Ovary (tissue), 9 donors: ENCODE measurements around the gene AKT1. TPM values are rescaled to one million over a fixed set of nuclear protein-coding genes. Genes with fewer than 3 reads are reported as not detected.

Experiments used
- DNase-seq, 5 donors: peaks; one replicate each; pipeline ENCODE4 v3.0.0-alpha.2; 2019 to 2020
- H3K27ac ChIP-seq, 2 donors: fragments of 200-600 bp; one replicate each; pipeline versions ENCODE4 v1.5.1 to v1.8.0; 2019 to 2022
- H3K27me3 ChIP-seq: fragments of 200-600 bp; one replicate; pipeline ENCODE4 v1.8.0; 2022
- H3K36me3 ChIP-seq: fragments of 200-600 bp; sonication (generic); one replicate; pipeline ENCODE4 v1.5.1; 2019
- H3K4me1 ChIP-seq: one replicate; pipeline ENCODE4 v1.8.1; 2013; ENCODE audit warnings: mild to moderate bottlenecking, moderate library complexity; ENCODE audit not compliant: insufficient read depth
- H3K4me3 ChIP-seq: fragments of 200-600 bp; sonication (generic); one replicate; pipeline ENCODE4 v1.5.1; 2017
- H3K9me3 ChIP-seq, 2 donors: fragments of 200-600 bp in 1 of 2; sonication (generic) in 1 of 2; one replicate each; pipeline versions ENCODE4 v1.5.1 to v1.8.1; 2013 to 2019; ENCODE audit warnings: mild to moderate bottlenecking in 1 of 2, moderate library complexity in 1 of 2
- EP300 ChIP-seq: sonication (generic); formaldehyde crosslinking; IDR thresholded peaks from one replicate; pipeline ENCODE4 v1.6.1; 2017; ENCODE audit warnings: antibody characterized with exemption
- POLR2A ChIP-seq: fragments of 450-650 bp; IDR thresholded peaks from one replicate; pipeline ENCODE4 v1.6.1; 2017; ENCODE audit warnings: antibody characterized with exemption, mild to moderate bottlenecking, moderate library complexity
- WGBS, 3 donors: extraction: QIAGEN DNeasy Blood & Tissue Kit in 1 of 3; methylation state at CpG; one replicate each; pipeline versions ENCODE4 v1.1.5 to v1.1.7; 2013 to 2017; 5-methylcytosine and 5-hydroxymethylcytosine counted together
- intact Hi-C, 4 donors: fragments of 100-400 bp; cut with DNase I; formaldehyde crosslinking; loops; one replicate each; pipeline versions ENCODE4 v1.11.0 to v1.15.1; 2022 to 2023
- polyA plus RNA-seq, 2 donors: library from polyadenylated mRNA; stranded (reverse); fragments of 200-250 nt in 1 of 2; fragments of 350-450 nt in 1 of 2; fragmentation: Illumina TruSeq in 1 of 2; extraction: RNeasy Lipid Tissue Mini Kit (QIAGEN cat#74804) in 1 of 2; gene quantifications; one replicate each; pipeline ENCODE4 v1.2.3, GENCODE V29; 2013 to 2014
- total RNA-seq, 7 donors: library from RNA; depleted of rRNA in 2 of 7; stranded (reverse); fragments of >200 nt in 2 of 7; fragmentation: NEBNext Ultra II Directional in 3 of 7; extraction: Animal tissue kit (Norgen Biotek cat#: 25700) in 3 of 7; gene quantifications; one replicate each; pipeline versions ENCODE4 v1.1.0 to v1.2.4, GENCODE V29; 2016 to 2023
- TF ChIP-seq, protein P1 (sequence below), 3 donors: fragments of 450-650 bp in 2 of 3; fragments of 200-600 bp in 1 of 3; IDR thresholded peaks; one replicate each; pipeline versions ENCODE4 v1.5.1 to v1.8.0; 2016 to 2022; ENCODE audit warnings: antibody characterized with exemption in 3 of 3, mild to moderate bottlenecking in 1 of 3
- donor health status: DM: no; HTN: no; CAD: no; lungs with moderate emphysema.
- donor health status: DM: no; HTN: no; CAD: no.
- donor health status: Bipolar disorder and iron deficiency.
- donor health status: DM: yes; HTN: yes; CAD: no.
- donor health status: DM: no; HTN: no; CAD: no.
- donor health status: DM: yes; HTN: yes; CAD: no.

AKT1 gene
- total and polyA plus RNA-seq, 9 donors: 53.9 to 105 (median 95.4) TPM

DNA sequence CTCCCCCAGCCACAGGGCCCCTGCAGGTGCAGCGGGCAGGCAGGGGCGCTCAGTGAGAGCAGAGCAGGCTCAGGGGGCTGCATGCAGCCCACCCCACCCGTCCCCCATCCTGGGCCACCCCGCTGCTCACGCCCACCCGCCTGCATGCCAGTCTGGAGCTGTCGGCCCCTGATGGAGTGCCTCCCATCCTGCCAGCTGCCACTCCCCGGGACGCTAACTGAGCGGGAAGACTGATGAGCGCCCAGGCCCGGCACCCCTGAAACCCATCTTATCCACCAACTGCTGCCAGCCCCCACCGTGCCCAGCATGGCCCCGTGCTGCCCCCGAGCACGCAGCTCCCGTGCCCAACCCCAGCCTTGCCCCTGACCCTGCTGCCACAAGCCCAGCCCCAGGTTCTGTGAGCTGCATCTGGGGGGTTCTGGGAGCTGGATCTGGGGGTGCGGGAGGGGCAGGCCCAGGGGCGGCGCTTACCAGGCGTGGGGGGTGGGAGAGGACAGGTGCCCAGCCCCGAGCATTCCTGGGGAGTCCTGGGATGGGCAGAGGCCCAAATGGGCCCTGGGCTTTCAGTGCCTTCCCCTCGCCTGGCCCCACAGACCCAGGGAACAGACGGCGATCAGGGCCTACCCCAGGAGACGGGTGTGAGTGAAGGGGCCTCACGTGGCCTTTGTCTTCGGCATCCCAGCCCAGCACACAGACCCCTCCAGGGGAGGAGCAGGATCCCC lies 13.3 kb downstream of the AKT1 start:
- intact Hi-C loops: no loop called here
- no peak for DNase-seq
- no peaks in the 10 kb centered on the region for H3K36me3 ChIP-seq

DNA sequence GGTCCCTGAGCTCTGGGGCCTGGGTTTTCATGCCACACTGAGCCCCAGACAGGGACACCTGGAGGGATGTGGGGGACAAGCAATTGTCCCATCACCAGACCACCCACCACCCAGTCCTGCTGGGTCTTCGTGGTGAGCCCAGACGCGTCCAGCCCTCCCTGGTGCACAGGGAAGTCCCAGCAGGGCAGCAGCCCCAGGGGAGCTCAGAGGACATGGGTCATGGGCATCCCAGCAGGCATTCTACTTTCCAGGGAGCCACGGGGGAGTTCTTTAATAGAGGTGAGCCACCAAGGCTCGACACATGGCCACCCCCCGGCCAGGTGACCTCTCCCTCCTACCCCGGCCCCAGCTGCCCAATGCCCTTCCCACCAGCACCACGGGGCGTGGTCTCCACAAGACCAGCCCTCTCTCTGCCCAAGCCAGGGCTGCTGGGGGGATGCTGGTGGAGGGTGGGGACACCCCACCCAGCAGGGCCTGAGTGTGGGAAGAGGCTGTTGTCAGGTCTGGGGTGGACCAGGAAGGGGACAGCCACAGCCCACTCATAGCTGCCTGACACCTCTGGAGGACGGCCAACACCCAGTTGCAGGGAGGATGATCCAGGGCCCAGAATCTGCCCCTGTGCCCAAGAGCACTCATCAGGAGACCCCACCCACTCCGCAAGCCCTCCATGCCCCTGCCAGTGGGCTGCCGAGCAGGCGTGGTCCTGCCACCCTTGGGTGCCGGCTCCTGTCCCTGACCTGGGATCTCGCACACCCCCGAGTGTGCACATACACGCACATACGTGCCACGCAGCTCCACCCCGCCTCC lies 14.1 kb downstream of the AKT1 start:
- no peaks in the 10 kb centered on the region for H3K27me3 ChIP-seq
- no peaks in the 10 kb centered on the region for H3K4me1 ChIP-seq
- intact Hi-C loops: no loop called here
- TF ChIP-seq EP300: no peak
- TF ChIP-seq POLR2A: no peak
- TF ChIP-seq, protein P1, sequence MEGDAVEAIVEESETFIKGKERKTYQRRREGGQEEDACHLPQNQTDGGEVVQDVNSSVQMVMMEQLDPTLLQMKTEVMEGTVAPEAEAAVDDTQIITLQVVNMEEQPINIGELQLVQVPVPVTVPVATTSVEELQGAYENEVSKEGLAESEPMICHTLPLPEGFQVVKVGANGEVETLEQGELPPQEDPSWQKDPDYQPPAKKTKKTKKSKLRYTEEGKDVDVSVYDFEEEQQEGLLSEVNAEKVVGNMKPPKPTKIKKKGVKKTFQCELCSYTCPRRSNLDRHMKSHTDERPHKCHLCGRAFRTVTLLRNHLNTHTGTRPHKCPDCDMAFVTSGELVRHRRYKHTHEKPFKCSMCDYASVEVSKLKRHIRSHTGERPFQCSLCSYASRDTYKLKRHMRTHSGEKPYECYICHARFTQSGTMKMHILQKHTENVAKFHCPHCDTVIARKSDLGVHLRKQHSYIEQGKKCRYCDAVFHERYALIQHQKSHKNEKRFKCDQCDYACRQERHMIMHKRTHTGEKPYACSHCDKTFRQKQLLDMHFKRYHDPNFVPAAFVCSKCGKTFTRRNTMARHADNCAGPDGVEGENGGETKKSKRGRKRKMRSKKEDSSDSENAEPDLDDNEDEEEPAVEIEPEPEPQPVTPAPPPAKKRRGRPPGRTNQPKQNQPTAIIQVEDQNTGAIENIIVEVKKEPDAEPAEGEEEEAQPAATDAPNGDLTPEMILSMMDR (IDR thresholded peaks at IDR 0.05): no peak
- no peaks in the 10 kb centered on the region for H3K9me3 ChIP-seq
- no peak for DNase-seq
- H3K36me3 ChIP-seq: no peaks in the 10 kb centered on the region
- WGBS, 3 donors: 81 to 86% (median 83%) methylated on average over 18 to 20 of the region's 20 CpGs
- no peak overlapping the region for H3K27ac ChIP-seq
- H3K4me3 ChIP-seq: no peak overlapping the region

More for the DNA sequence above, 13.3 kb downstream of the AKT1 start:
- WGBS, 3 donors: 88 to 92% (median 92%) methylated on average over 25 to 28 of the region's 28 CpGs
- TF ChIP-seq, protein P1 (IDR thresholded peaks at IDR 0.05): no peak
- no peak for TF ChIP-seq POLR2A
- H3K27ac ChIP-seq: no peak overlapping the region
- no peaks in the 10 kb centered on the region for H3K4me1 ChIP-seq
- no peaks in the 10 kb centered on the region for H3K9me3 ChIP-seq
- H3K4me3 ChIP-seq: no peak overlapping the region
- H3K27me3 ChIP-seq: no peaks in the 10 kb centered on the region

DNA sequence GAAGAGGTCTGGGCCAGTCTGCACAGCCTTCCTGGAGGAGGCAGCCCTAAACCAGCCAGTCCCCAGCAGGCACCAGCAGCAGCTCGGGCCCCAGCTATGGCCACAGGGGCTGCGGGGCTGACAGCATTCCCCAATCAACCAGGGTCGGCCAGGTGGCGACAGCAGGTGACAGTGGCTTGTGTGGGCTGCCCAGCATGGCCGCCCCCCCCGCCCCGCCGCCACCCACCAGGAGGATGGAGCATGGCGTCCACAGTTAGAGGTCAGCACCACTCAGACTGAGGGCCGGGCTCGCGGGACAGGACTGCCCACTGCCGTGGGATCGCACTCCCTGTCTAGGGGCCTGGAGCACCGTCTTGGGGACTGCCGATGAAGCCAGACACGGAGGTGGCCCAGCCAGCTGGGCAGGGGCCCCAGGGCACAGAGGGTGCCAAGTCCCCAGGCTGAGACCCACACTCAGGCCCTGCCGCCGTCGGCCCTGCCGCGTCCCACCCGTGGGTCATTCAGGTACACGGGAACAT lies 15.0 kb downstream of the AKT1 start:
- Histone ChIP-seq H3K4me1 (no peaks in the 10 kb centered on the region), H3K36me3 (no peaks in the 10 kb centered on the region), H3K27ac (no peak overlapping the region), H3K4me3 (no peak overlapping the region), H3K9me3 (no peaks in the 10 kb centered on the region), H3K27me3 (no peaks in the 10 kb centered on the region)
- intact Hi-C loops: no loop called here
- WGBS, 3 donors: 82 to 88% (median 85%) methylated on average over 15 to 24 of the region's 24 CpGs
- TF ChIP-seq EP300: no peak
- DNase-seq: no peak

DNA sequence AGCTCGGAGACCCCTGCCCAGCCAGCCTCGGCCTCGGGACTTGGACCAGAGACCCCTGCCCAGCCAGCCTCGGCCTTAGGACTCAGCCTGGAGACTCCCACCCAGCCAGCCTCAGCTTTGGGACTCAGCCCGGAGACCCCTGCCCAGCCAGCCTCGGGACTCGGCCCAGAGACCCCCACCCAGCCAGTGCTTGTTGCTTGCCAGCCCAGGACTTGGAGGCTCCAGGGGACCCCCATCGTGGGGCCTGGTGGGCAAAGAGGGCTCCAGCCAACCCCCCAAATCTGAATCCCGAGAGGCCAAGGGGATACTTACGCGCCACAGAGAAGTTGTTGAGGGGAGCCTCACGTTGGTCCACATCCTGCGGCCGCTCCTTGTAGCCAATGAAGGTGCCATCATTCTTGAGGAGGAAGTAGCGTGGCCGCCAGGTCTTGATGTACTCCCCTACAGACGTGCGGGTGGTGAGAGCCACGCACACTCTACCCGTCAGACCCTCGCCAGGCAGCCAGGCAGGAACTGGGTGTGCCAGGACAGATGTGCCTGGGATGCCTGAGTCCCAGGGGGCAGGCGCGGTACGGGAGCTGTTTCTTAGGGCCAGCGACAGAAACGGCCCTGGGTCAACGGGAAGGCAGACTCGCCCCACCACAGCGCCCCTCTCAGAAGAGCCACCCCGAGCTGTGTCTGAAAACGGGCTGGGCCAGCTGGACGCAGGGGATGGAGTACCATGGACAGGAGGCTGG lies 15.6 kb downstream of the AKT1 start:
- H3K9me3 ChIP-seq: no peaks in the 10 kb centered on the region
- no peak overlapping the region for H3K4me3 ChIP-seq
- no peak overlapping the region for H3K27ac ChIP-seq
- H3K36me3 ChIP-seq: no peaks in the 10 kb centered on the region
- no peaks in the 10 kb centered on the region for H3K4me1 ChIP-seq
- intact Hi-C loops: no loop called here
- no peaks in the 10 kb centered on the region for H3K27me3 ChIP-seq
- 86 to 91% (median 89%) methylated on average over 31 to 32 of the region's 32 CpGs for WGBS, 3 donors
- TF ChIP-seq EP300 (no peak), POLR2A (no peak)
- TF ChIP-seq, protein P1 (IDR thresholded peaks at IDR 0.05): no peak
- DNase-seq: no peak
